GM23248 (cell line): ENCODE measurements around the gene LSS. TPM values are rescaled to one million over a fixed set of nuclear protein-coding genes. Genes with fewer than 3 reads are reported as not detected.

Experiments
- DNase-seq: peaks from one replicate; pipeline ENCODE4 v3.0.0-alpha.2; 2015
- H2AFZ ChIP-seq: fragments of 200-600 bp; sonication (generic); 2 replicates; pipeline ENCODE4 v1.6.1; 2016; ENCODE audit warnings: antibody characterized with exemption
- H3F3A ChIP-seq: fragments of 200-600 bp; sonication (generic); 2 replicates; pipeline ENCODE4 v1.6.1; 2016; ENCODE audit warnings: mild to moderate bottlenecking, antibody characterized with exemption, mixed run types; ENCODE audit not compliant: insufficient read depth
- H3K27ac ChIP-seq: fragments of 200-600 bp; sonication (generic); 2 replicates; pipeline ENCODE4 v1.5.1; 2016; ENCODE audit warnings: mild to moderate bottlenecking
- H3K27me3 ChIP-seq: fragments of 200-600 bp; sonication (generic); replicated peaks from 2 replicates; pipeline ENCODE4 v1.6.1; 2016; ENCODE audit warnings: mild to moderate bottlenecking; ENCODE audit not compliant: insufficient read depth
- H3K36me3 ChIP-seq: fragments of 200-600 bp; sonication (generic); 2 replicates; pipeline ENCODE4 v1.6.1; 2016; ENCODE audit warnings: low read depth, mild to moderate bottlenecking
- H3K4me1 ChIP-seq: fragments of 200-600 bp; sonication (generic); 2 replicates; pipeline ENCODE4 v1.6.1; 2016; ENCODE audit warnings: mild to moderate bottlenecking; ENCODE audit not compliant: insufficient read depth
- H3K4me2 ChIP-seq: fragments of 200-600 bp; sonication (generic); one replicate; pipeline ENCODE4 v1.6.1; 2016; ENCODE audit warnings: mild to moderate bottlenecking; ENCODE audit not compliant: unreplicated experiment
- H3K4me3 ChIP-seq: fragments of 200-600 bp; sonication (generic); 2 replicates; pipeline ENCODE4 v1.5.1; 2016; ENCODE audit warnings: mild to moderate bottlenecking
- H3K79me2 ChIP-seq: fragments of 200-600 bp; sonication (generic); 2 replicates; pipeline ENCODE4 v1.6.1; 2016; ENCODE audit warnings: mild to moderate bottlenecking; ENCODE audit not compliant: insufficient read depth
- H3K9ac ChIP-seq: fragments of 200-600 bp; sonication (generic); 2 replicates; pipeline ENCODE4 v1.6.1; 2016; ENCODE audit warnings: mild to moderate bottlenecking
- H3K9me2 ChIP-seq: fragments of 200-600 bp; sonication (generic); 2 replicates; pipeline ENCODE4 v1.6.1; 2016; ENCODE audit warnings: mixed run types, mild to moderate bottlenecking, moderate library complexity; ENCODE audit not compliant: insufficient read depth
- H3K9me3 ChIP-seq: fragments of 200-600 bp; sonication (generic); one replicate; pipeline ENCODE4 v1.6.1; 2017; ENCODE audit warnings: low read depth
- H4K20me1 ChIP-seq: fragments of 200-600 bp; sonication (generic); 2 replicates; pipeline ENCODE4 v1.6.0; 2016; ENCODE audit not compliant: insufficient read depth
- EZH2 ChIP-seq: fragments of 200-600 bp; sonication (generic); IDR thresholded peaks from 2 replicates; pipeline ENCODE4 v1.6.1; 2018; ENCODE audit warnings: antibody characterized with exemption, mild to moderate bottlenecking; ENCODE audit not compliant: insufficient read depth, poor library complexity, severe bottlenecking
- EZH2phosphoT487 ChIP-seq: fragments of 200-600 bp; sonication (generic); IDR thresholded peaks from 2 replicates; pipeline ENCODE4 v1.6.1; 2018; ENCODE audit warnings: antibody characterized with exemption, moderate library complexity, mild to moderate bottlenecking, low read depth; ENCODE audit not compliant: insufficient read depth
- WGBS, 2 experiments: methylation state at CpG; one replicate each; pipeline ENCODE4 v1.1.6; 2015 to 2017; ENCODE audit warnings: low lambda C conversion rate in 2 of 2, low coverage in 1 of 2; ENCODE audit errors: missing lambda C conversion rate in 2 of 2; 5-methylcytosine and 5-hydroxymethylcytosine counted together
- in situ Hi-C: fragments of 300-500 bp; cut with MboI; formaldehyde crosslinking; loops from 2 replicates; pipeline ENCODE4 v1.15.0; 2020
- polyA plus RNA-seq: library from polyadenylated mRNA; unstranded; fragments of >200 nt; fragmentation: Nextera tagmentation; extraction: Ambion mirVana; gene quantifications from 2 replicates; pipeline ENCODE4 v1.2.1, GENCODE V29; 2016
- total RNA-seq: library from RNA; depleted of rRNA; stranded (reverse); fragments of >200 nt; shearing (Covaris generic); gene quantifications from 2 replicates; pipeline ENCODE4 v1.2.3, GENCODE V29; 2014; rRNA removed

LSS gene
- total and polyA plus RNA-seq, 2 experiments from 2014 or later: 28.0 to 41.1 TPM

- no peak overlapping the region for H3K4me2 ChIP-seq
- no peak for DNase-seq
- H3K36me3 ChIP-seq: no peaks in the 10 kb centered on the region
- no peaks in the 10 kb centered on the region for H3K79me2 ChIP-seq
- in situ Hi-C loops: no loop called here
- no peak overlapping the region for H3K4me3 ChIP-seq
- H4K20me1 ChIP-seq: no peaks in the 10 kb centered on the region
- no peak for TF ChIP-seq EZH2phosphoT487
- no peak for TF ChIP-seq EZH2
- H3F3A ChIP-seq: peaks cover 9% of the 10 kb centered on the region; the same call in 1 of the 2 replicates
- H2AFZ ChIP-seq: no peak overlapping the region
- H3K27me3 ChIP-seq: no peaks in the 10 kb centered on the region
- H3K9ac ChIP-seq: no peak overlapping the region
- H3K4me1 ChIP-seq: no peaks in the 10 kb centered on the region
- no peaks in the 10 kb centered on the region for H3K9me2 ChIP-seq
- no peak overlapping the region for H3K27ac ChIP-seq
- no peaks in the 10 kb centered on the region for H3K9me3 ChIP-seq
- 90 to 92% methylated on average over 28 of the region's 28 CpGs for WGBS, 2 experiments
Measured at GRCh38 chr21:46138383-46138970, 90.1 kb downstream of the LSS start.

Other genes with a start within 250 kb of the LSS start
- 1,783 and 1,897 TPM in 2 replicates for gene COL6A1, start 247.0 kb downstream of the LSS start, total RNA-seq
- 685 and 707 TPM in 2 replicates for gene COL6A1, start 247.0 kb downstream of the LSS start, polyA plus RNA-seq
- 1,939 and 2,103 TPM in 2 replicates for gene COL6A2, start 130.7 kb downstream of the LSS start, total RNA-seq
- gene COL6A2, start 130.7 kb downstream of the LSS start, polyA plus RNA-seq: 650 and 676 TPM in 2 replicates
- gene FTCD, start 73.2 kb downstream of the LSS start, total RNA-seq: not detected in 2 replicates
- not detected in 2 replicates for gene FTCD, start 73.2 kb downstream of the LSS start, polyA plus RNA-seq
- 5.2 and 5.3 TPM in 2 replicates for gene SPATC1L, start 44.3 kb downstream of the LSS start, total RNA-seq
- 15.2 and 15.7 TPM in 2 replicates for gene SPATC1L, start 44.3 kb downstream of the LSS start, polyA plus RNA-seq
- gene MCM3AP, start 56.8 kb upstream of the LSS start, total RNA-seq: 56.1 and 64.1 TPM in 2 replicates
- gene MCM3AP, start 56.8 kb upstream of the LSS start, polyA plus RNA-seq: 30.9 and 32.7 TPM in 2 replicates
- gene YBEY, start 57.6 kb upstream of the LSS start, total RNA-seq: 16.4 and 21.2 TPM in 2 replicates
- 17.5 and 19.1 TPM in 2 replicates for gene YBEY, start 57.6 kb upstream of the LSS start, polyA plus RNA-seq
- 4.2 and 7.0 TPM in 2 replicates for gene C21orf58, start 95.1 kb upstream of the LSS start, total RNA-seq
- gene C21orf58, start 95.1 kb upstream of the LSS start, polyA plus RNA-seq: 3.2 and 3.7 TPM in 2 replicates
- 14.9 and 26.7 TPM in 2 replicates for gene PCNT, start 95.4 kb upstream of the LSS start, total RNA-seq
- gene PCNT, start 95.4 kb upstream of the LSS start, polyA plus RNA-seq: 21.8 and 23.8 TPM in 2 replicates
- 13.1 and 14.3 TPM in 2 replicates for gene DIP2A, start 230.1 kb upstream of the LSS start, total RNA-seq
- 9.8 and 12.5 TPM in 2 replicates for gene DIP2A, start 230.1 kb upstream of the LSS start, polyA plus RNA-seq